Anterior cingulate cortex (tissue), 58 donors: ENCODE measurements around the gene DIS3L2.
"Not testable (repeated sequence)": the region's sequence is repeated elsewhere in the genome, so short reads cannot be mapped to it uniquely, and the experiment has no call there.

Source experiments
- DNase-seq, 58 donors: peaks; one replicate each; lab custom pipeline; 2025; lab: John Stamatoyannopoulos, UW

DIS3L2 gene

DNA sequence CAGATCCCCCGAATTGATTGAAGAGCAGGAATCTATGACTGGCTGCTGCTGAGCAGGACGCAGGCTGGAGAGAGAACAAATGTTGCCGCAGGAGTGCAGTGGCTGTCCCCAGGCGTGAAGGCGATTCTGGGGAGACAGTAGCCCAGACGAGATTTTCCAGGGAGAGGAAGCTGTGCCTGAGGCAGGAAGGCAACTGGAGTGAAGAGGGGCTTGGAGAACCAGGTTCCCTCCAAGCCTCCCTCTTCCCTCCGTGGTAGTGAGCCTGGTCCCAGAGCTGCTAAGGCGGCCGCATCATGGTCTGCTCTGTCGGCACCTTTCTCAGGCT is 34.0 kb upstream of the DIS3L2 start:
- DNase-seq: no peak

DNA sequence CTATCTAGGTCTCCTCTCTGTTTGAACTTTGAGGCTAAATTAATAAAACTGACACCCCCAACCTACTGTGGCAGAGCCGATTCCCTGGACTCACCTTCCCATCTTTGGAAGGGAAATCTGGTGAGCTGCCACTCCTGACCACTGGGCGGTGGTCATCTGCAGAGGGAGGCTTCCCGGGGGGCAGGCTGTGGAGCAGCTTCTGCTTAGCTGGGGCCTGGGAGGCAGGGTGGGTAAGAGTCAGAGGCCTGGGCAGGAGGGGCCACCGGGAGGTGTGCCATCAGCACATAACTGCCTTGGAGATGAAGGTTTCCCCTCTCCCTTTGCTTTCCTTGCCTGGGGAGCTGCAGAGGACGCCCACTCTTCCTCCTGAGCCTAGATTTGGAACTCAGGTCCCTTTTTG is 33.0 kb upstream of the DIS3L2 start:
- DNase-seq: no peak

GRCh38 chr2:231928901-231929725 is 32.4 kb upstream of the DIS3L2 start:
- no peak for DNase-seq

DNA sequence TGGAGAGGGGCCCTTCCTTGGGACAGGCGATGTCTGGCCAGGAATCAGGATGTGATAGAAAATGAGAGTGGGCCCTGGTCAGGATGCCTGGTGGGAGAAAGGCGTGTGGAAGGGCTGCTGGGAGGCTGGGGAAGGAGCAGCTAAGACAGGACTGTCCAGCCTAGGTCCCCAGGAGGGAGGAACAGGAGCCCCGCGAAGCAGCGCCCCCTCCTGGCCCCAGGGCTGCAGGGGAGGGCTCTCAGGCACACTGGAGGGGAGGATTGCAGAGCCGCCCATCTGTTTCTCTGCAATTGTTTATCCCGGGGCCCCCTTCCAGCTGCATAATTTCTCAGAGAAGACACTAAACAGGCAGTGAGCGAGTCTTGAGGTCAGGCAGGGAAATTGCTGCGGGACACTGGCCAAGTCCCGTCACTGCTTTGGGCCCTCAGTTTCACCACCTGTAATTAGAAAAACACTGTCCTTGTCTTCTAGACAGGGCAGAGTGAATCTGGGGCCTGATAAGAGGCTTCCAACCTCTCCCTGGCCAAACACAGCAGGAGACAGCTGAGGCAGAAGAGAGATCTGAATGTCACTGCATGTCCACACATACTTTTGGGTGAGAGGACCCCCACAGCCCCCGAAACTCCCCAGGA is 31.4 kb upstream of the DIS3L2 start:
- DNase-seq: no peak

DNA sequence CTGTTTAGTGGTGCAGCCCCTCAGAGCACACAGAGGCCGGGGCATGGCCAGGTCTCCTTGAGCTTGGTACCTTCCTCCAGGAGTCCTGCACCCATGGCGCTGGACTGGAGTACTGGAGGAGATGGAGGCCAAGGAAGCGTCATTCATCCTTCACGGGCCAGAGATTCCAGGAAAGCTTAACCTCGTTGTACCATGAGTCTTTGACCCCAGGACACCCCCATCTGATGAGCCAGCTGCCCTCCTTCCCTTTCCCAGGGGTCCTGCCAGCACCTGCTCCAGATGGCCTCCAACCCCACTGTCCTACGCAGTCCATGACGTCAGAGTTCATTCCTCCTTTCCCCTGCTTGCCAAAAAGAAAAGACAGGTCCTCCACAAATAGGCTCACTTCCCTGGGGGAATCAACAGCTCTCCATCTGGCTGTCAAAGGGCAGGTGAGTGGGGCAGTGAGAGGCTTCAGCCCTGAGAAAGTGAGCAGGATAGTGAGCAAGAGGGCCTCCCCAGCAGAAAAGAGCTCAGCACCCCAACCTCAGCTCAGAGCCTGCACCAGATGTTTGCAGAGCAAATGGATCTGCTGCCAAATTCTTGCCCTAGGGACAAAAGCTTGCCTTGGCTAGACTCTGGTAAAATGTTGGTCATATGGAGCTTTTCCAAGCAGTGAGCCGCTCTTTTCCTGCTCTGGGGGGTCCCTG is 30.8 kb upstream of the DIS3L2 start:
- DNase-seq: no peak

DNA sequence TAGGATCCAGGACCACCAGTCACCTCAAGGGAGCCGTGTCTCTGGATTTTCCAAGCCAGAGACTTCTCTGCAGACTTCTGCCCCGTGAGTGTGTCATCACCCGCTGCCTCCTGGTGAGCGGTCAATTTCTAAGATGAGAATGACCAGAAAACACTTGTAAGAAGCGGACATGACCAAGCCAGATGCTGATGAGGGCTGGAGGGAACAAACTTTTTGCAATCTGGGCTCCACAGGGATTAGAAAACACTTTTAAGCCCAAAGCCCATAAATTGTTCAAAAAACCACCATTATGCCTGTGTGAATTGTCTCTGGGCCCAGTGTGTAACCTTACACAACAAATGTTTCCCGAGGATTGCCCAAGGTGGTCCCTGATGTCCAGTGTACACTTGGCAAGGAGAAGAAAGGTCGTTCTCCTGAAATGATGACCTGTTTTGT is 30.0 kb upstream of the DIS3L2 start:
- no peak for DNase-seq

DNA sequence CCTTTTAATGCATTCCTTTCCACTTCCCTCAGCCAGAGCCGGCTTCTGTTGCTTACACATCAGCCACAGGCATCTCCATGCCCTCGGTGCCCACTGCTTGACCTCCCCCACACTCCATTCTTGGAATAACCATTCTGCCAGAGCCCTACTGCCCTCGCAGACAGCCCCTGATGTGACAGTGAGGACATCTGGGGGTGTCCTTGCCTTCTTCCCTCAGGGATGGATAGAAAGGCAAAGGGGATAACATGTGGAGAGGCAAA is 28.9 kb upstream of the DIS3L2 start:
- no peak for DNase-seq

- DNase-seq: no peak
These were observed 28.3 kb upstream of the DIS3L2 start for GRCh38 chr2:231932985-231933915.

DNA sequence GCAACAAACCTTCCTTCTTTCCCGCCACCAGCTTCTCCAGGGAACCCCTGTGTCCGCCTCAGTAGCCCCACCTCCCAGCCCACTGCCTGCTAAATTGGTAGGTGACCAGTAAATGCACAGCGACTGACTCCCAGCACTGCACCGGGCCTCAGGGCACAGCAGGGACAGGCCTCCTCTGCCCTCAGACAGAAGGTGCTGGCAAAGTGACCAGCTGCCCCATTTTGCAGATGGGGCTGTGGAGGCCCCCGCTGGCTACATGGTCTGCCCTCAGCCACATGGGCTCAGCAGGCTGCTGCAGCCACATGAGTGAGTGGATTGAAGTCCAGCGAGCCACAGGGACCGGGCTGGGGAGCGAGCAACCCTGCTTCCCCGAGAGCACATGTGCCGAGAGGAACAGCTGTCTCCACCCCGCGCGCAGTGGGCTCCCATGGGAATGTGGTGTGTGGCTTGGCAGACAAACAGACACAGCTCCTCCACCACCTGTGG is 27.6 kb upstream of the DIS3L2 start:
- DNase-seq: no peak

DNA sequence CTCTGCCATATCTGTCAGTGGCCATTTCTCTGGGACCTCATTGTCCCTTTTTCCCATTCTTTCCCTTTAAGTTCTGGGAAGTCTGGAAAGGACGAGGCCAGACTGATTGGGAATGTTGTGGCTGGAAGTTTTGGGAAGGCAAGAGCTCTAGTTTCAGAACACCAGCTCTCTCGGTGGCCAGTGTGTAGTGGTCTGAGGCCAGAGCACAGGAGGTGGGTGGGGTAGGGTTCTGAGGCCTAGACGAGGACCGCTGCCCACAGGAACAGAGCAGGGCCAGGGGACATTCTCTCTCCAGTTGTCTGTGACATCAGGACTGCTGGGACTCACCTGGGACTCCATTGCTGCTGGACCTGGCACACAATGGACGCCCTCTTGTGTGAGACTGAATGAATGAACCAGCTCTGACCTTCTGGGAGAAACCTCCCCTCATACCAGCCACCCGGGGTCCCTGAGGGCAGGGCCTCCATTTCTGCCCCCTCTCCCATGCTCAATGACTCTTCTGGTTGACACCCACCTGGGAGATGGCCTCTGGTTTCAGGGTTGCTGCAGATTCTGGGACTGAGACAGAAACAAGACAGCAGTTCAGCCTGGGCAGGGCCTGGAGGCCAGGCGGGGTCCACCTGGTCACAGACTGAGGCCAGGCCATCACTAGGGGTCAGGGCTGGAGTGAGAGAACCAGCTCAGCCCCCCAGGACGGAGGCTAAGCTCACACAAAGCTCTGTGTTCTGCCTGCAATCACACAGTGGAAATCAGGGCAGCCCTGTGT is 26.9 kb upstream of the DIS3L2 start:
- DNase-seq: no peak

DNA sequence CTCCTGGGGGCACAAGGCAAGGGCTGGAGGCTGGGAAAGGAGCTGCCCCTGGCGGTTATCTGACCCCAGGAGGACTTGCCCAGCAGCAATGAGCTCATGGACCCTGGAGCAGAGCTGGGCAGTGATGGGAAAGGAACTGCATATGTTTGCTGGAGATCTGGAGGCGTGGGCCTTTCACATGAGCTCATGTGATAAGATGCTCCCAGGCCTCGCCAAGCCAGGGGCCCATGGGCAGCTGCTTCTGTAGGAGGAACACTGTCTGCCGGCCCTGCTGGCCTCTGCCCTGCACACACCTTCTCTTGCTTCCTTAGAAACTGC is 26.3 kb upstream of the DIS3L2 start:
- DNase-seq: no peak

GRCh38 chr2:231935815-231936214 is 25.7 kb upstream of the DIS3L2 start:
- DNase-seq: no peak

- no peak for DNase-seq
These were observed 25.0 kb upstream of the DIS3L2 start for GRCh38 chr2:231936491-231936890.

- no peak for DNase-seq
These were observed 24.5 kb upstream of the DIS3L2 start for GRCh38 chr2:231937057-231937456.

DNA sequence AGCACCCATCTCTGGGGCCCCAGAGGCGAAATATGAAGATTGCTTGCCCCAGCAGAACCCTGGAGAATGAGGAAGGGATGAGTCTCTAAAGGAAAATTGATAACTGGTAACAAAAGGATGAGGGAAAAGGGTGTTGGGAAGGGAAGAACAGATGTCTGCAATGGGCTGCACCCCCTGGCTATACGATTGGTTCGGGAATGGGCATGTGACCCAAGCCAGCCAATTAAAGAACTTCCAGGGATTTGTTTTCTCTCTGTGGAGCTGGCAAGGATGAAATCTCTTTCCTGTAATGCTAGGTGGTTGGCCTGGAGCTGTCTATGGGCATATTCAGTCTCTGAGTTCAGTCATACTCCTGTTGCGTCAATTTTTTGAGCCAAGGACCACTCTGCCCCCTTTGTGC is 22.5 kb upstream of the DIS3L2 start:
- DNase-seq: no peak

GRCh38 chr2:231940795-231941194 is 20.7 kb upstream of the DIS3L2 start:
- DNase-seq: no peak

- no peak for DNase-seq
These were observed 19.8 kb upstream of the DIS3L2 start for GRCh38 chr2:231941673-231942072.

DNA sequence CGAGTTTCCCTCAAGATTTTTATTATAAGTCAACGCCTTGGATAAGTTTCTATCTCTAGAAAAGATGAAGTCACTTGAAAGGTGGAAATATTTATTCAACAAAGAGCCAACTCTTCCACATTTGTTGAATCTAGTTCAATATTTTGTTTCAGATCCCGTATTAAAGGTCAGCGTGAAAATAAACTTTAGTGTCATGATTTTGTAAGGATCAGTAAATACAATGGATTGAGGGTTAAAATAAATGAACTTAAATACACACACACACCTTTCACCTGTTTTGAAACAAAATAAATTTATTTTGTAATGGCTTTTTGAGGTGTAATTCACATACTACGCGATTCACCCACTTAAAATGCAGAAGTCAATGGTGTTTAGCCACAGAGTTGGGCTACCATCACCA is 19.3 kb upstream of the DIS3L2 start:
- DNase-seq: no peak

GRCh38 chr2:231946241-231946814 is 15.2 kb upstream of the DIS3L2 start:
- no peak for DNase-seq

DNA sequence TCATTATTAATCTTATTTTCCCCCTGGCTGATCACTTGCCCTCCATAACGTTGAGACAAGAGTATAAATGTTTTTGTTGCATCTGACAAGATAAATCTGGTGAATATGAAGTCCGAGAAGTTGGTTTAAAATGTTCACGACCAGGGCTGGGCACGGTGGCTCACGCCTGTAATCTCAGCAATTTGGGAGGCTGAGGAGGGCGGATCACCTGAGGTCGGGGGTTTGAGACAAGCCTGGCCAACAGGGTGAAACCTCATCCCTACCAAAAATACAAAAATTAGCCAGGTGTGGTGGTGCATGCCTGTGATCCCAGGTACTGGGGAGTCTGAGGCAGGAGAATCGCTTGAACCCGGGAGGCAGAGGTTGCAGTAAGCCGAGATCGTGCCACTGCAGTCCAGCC is 14.4 kb upstream of the DIS3L2 start:
- not testable (repeated sequence) for DNase-seq
